Uterus (tissue), 2 donors: ENCODE results near the gene COL27A1.

Experiments
- POLR2A ChIP-seq, 2 donors: fragments of 450-650 bp; IDR thresholded peaks; one replicate each; pipeline ENCODE4 v1.6.1; 2016; ENCODE audit warnings: antibody characterized with exemption in 2 of 2, mild to moderate bottlenecking in 1 of 2, moderate library complexity in 1 of 2
- TF ChIP-seq, protein P1 (sequence below), 4 experiments: fragments of 200-600 bp in 2 of 4; fragments of 450-650 bp in 2 of 4; sonication (generic) in 2 of 4; IDR thresholded peaks; one replicate each; pipeline ENCODE4 v1.5.1; 2016 to 2019; ENCODE audit warnings: antibody characterized with exemption in 4 of 4, mild to moderate bottlenecking in 2 of 4, moderate library complexity in 1 of 4

GRCh38 chr9:114150608-114151007, 4.7 kb upstream of the COL27A1 start:
- TF ChIP-seq, protein P1, sequence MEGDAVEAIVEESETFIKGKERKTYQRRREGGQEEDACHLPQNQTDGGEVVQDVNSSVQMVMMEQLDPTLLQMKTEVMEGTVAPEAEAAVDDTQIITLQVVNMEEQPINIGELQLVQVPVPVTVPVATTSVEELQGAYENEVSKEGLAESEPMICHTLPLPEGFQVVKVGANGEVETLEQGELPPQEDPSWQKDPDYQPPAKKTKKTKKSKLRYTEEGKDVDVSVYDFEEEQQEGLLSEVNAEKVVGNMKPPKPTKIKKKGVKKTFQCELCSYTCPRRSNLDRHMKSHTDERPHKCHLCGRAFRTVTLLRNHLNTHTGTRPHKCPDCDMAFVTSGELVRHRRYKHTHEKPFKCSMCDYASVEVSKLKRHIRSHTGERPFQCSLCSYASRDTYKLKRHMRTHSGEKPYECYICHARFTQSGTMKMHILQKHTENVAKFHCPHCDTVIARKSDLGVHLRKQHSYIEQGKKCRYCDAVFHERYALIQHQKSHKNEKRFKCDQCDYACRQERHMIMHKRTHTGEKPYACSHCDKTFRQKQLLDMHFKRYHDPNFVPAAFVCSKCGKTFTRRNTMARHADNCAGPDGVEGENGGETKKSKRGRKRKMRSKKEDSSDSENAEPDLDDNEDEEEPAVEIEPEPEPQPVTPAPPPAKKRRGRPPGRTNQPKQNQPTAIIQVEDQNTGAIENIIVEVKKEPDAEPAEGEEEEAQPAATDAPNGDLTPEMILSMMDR (IDR thresholded peaks at IDR 0.05) = no peak
- TF ChIP-seq POLR2A (IDR thresholded peaks at IDR 0.05) = no peak
